ENCODE results near the gene HASPIN. TPM values are rescaled to one million over a fixed set of nuclear protein-coding genes. Genes with fewer than 3 reads are reported as not detected.

The HASPIN gene
- total and polyA plus RNA-seq, 2 of the 8 experiments (the other 6 are each of a cell fraction or from before 2014, with no cell fraction given), result 7.8 to 29.5 TPM

DNA sequence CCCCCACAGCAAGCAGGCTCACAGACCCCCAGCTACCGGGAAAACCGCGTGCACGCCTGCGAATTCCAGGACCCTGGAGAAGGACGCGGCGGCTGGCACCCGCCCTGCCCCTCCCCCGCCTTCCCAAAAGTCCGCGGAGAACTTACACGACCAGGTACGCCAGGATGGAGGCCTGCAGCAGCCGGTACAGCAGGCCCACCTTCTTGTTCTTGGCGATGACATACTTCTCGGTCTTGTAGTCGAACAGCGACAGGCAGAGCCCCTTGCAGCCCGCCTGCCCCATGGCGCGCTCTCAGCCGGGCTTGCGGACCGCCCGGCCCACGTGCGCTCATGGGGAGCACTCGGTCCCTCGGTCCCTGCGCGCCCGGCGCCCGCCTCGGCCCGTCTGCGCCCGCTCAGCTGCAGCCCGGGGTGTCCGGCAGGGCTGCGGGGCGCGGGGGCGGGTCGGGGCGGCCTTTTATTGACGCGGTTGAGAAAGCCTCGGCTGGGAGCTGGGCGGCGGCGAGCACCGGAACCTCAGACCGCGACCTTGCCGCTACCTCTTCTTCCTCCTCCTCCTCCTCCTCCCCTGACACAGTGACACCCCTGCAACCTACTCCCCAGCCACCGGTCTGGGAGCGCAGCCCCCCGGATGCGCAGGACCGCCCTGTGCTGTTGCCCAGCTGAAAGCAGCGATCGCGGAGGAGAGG, 27.8 kb upstream of the HASPIN start, which contains the start of gene P2RX5:
Gene P2RX5 (minus strand): TSS at position 433 of the 689 bp plus-strand sequence. CDS start 150 bp downstream, at position 283.
- ChIA-PET POLR2A (ENCODE audit: partially characterized antibody) (interaction anchor here (0.9 to 3.1 kb wide), 11 partner anchors 11 to 447 kb away, joined by 3 to 13 read pairs (median 3); partner anchors contain the start of genes CYB5D2, EMC6, HASPIN and TAX1BP3), CTCF (ENCODE audit: partially characterized antibody) (interaction anchor here (0.7 to 3.0 kb wide), 8 partner anchors 13 to 345 kb away, joined by 3 to 20 read pairs (median 4); partner anchors contain the start of gene HASPIN)
- H2AK5ac ChIP-seq (ENCODE audit: low read depth, low read length), result no peak within 1 kb of the TSS
- peaks cover 0 to 22% (median 13%) of the 10 kb centered on the region in 4 experiments; a peak in 6 of 7 replicates for H3K27me3 ChIP-seq (replicated peaks in 1 of 4; ENCODE audit: control insufficient read depth in 3 of 4, extremely low read depth in 1 of 4, insufficient read depth in 3 of 4, low read length in 3 of 4)
- no peak within 1 kb of the TSS for H3K14ac ChIP-seq (ENCODE audit: insufficient read length)
- no peak within 1 kb of the TSS for H3K56ac ChIP-seq (replicated peaks; ENCODE audit: insufficient read length, low read depth, low read length)
- H3K9ac ChIP-seq (replicated peaks in 1 of 4; ENCODE audit: extremely low read depth in 1 of 4, low read depth in 3 of 4, low read length in 3 of 4), result 0 out of 7 replicates have a peak within 1 kb of the TSS, but pooled peaks of 1 of the 4 experiments have one; percentile 28
- H2BK15ac ChIP-seq (ENCODE audit: low read length), result 0 out of 2 replicates have a peak within 1 kb of the TSS, but pooled peaks have one; percentile 88
- H2BK120ac ChIP-seq (replicated peaks; ENCODE audit: low read depth, low read length), result no peak within 1 kb of the TSS
- no peaks in the 10 kb centered on the region for H3K79me2 ChIP-seq (ENCODE audit: control insufficient read depth in 1 of 2, insufficient read depth in 2 of 2, low read length in 2 of 2)
- peak within 1 kb of the TSS; percentile 71 for H3K18ac ChIP-seq (ENCODE audit: extremely low read depth, low read length)
- peak within 1 kb of the TSS; percentile 47 to 70 (median 61) for H3K4me3 ChIP-seq (ENCODE audit: extremely low read depth in 1 of 4, insufficient read depth in 2 of 4, low read depth in 3 of 4, low read length in 4 of 4)
- no peak within 1 kb of the TSS for H3K27ac ChIP-seq (ENCODE audit: low read depth, low read length)
- no peaks in the 10 kb centered on the region for H3K79me1 ChIP-seq (ENCODE audit: low read depth, low read length)
- H2BK5ac ChIP-seq (ENCODE audit: low read depth, low read length), result no peak within 1 kb of the TSS
- peaks cover 9% of the 10 kb centered on the region; the same call in 1 of the 2 replicates for H3K23me2 ChIP-seq (ENCODE audit: low read depth, low read length)
- FAIRE-seq (no peak), DNase-seq (ENCODE audit: low read depth in 1 of 2, low spot score in 2 of 2) (peak in 1 of 2 experiments; percentile 79)
- peak within 1 kb of the TSS; percentile 86 to 96 for H3K4me2 ChIP-seq (ENCODE audit: insufficient read depth in 1 of 2, low read depth in 2 of 2, low read length in 2 of 2)
- no peak within 1 kb of the TSS for H3K23ac ChIP-seq (ENCODE audit: insufficient read length)
- no peak within 1 kb of the TSS; the same call in 1 of the 2 replicates for H2BK12ac ChIP-seq (ENCODE audit: low read depth, low read length)
- H4K8ac ChIP-seq (ENCODE audit: extremely low read depth, insufficient read depth, low read length), result no peak within 1 kb of the TSS; the same call in 1 of the 2 replicates
- no peaks in the 10 kb centered on the region for H3K9me3 ChIP-seq (ENCODE audit: insufficient read depth in 2 of 2, low read depth in 1 of 2, low read length in 1 of 2)
- no peak within 1 kb of the TSS for H2BK20ac ChIP-seq (ENCODE audit: low read length)
- peaks cover 0 to 14% (median 8%) of the 10 kb centered on the region in 4 experiments; a peak in 5 of 7 replicates for H3K4me1 ChIP-seq (replicated peaks in 1 of 4; ENCODE audit: control insufficient read depth in 3 of 4, insufficient read depth in 4 of 4, low read length in 3 of 4)
- 3% methylated on average over 39 of the region's 65 CpGs; no CpG with 5 or more reads in 1 of the 2 experiments for WGBS, 2 experiments (ENCODE audit: extremely low coverage in 1 of 2, insufficient coverage in 1 of 2, insufficient read length in 1 of 2, insufficient replicate concordance in 2 of 2, low coverage in 1 of 2, low lambda C conversion rate in 2 of 2, missing lambda C conversion rate in 1 of 2)
- H2AFZ ChIP-seq (ENCODE audit: low read length), result peak within 1 kb of the TSS; percentile 96; the same call in 1 of the 2 replicates
- no peak within 1 kb of the TSS for H3K4ac ChIP-seq (replicated peaks; ENCODE audit: insufficient read length, low read depth, low read length)
- H3K36me3 ChIP-seq (ENCODE audit: control insufficient read depth in 2 of 4, insufficient read depth in 4 of 4, low read length in 3 of 4), result no peaks in the 10 kb centered on the region
- no peak within 1 kb of the TSS for H4K5ac ChIP-seq (ENCODE audit: insufficient read length, low read depth, low read length)
- H4K91ac ChIP-seq (replicated peaks; ENCODE audit: insufficient read length, low read length), result peak within 1 kb of the TSS; percentile 89
- H4K20me1 ChIP-seq (replicated peaks in 1 of 2; ENCODE audit: control insufficient read depth in 1 of 2, insufficient read depth in 2 of 2, low read length in 2 of 2), result peaks cover 0 to 5% of the 10 kb centered on the region in 2 experiments
- TF ChIP-seq SP2 (IDR thresholded peaks at IDR 0.05; ENCODE audit: low read length) (no peak), CTBP2 (IDR thresholded peaks at IDR 0.05; ENCODE audit: borderline replicate concordance, insufficient read depth, insufficient read length, low read length) (no peak), MAFK (IDR thresholded peaks at IDR 0.05; ENCODE audit: low read depth, low read length) (no peak), HDAC6 (IDR thresholded peaks at IDR 0.05; ENCODE audit: low read depth, low read length) (no peak), E2F6 (IDR thresholded peaks at IDR 0.05) (peak; percentile 63; the same call in 1 of the 2 replicates), SIX5 (IDR thresholded peaks at IDR 0.05; ENCODE audit: low read depth, low read length) (no peak), SIN3A (conservative IDR thresholded peaks at IDR 0.05 in 1 of 2, IDR thresholded peaks at IDR 0.05 in 1 of 2; ENCODE audit: low read depth in 1 of 2, low read length in 2 of 2) (peak; percentile 95 to 96)

All from H1 (cell line).